Middle frontal gyrus (tissue), 1 donor: Measurements from ENCODE around the gene ZNF581.

Experiments used
- DNase-seq: peaks from one replicate; pipeline ENCODE4 v3.0.0-alpha.2; 2015; ENCODE audit warnings: low spot score; ENCODE audit errors: extremely low spot score

Gene ZNF581, protein sequence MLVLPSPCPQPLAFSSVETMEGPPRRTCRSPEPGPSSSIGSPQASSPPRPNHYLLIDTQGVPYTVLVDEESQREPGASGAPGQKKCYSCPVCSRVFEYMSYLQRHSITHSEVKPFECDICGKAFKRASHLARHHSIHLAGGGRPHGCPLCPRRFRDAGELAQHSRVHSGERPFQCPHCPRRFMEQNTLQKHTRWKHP

DNA sequence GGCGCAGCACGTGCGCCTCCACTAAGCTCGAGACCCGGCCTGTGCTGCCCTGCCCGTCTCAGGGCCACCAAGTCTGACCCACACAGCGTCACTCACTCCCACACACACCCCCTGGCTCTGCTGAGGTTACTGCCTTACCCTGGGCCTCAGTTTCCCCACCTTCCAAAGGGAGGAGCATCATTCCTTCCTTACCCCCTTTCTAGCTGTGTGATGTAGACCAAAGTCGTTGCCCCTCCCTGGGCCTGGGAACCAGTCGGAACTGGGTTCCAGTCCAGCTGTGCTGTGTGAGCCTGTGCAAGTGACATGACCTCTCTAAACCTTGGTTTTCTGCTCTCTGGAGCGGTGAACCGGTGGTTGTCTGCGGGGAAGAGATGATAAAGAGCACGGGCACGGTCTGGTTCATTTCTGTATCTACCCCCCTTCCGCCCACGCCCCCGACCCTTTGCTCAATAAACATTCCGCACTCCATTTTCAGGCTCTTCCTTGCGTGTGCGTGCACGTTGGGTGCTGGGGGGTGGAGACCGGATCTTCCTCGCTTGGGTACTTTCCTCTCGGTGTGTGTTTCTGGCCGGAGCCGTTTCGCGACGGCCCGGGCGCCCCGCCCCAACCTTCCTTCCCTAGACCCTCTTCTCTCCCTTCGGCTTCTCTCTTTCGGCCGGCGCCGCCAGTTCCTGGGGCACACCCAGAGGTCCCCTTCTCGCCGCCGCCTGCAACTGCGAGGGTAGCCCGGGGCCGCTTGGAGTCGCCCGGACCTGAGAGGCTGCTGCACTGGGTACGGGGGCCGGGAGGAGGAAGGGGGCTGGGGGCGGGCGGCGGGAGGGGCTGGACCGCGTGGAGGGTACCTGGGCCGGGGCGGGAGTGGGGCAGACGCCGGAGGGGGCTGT lies at the start of gene ZNF581:
Gene ZNF581, plus strand, starts transcription at position 647 of the 884 bp plus-strand sequence. CDS start 923 bp downstream, outside the sequence.
- no peak for DNase-seq

DNA sequence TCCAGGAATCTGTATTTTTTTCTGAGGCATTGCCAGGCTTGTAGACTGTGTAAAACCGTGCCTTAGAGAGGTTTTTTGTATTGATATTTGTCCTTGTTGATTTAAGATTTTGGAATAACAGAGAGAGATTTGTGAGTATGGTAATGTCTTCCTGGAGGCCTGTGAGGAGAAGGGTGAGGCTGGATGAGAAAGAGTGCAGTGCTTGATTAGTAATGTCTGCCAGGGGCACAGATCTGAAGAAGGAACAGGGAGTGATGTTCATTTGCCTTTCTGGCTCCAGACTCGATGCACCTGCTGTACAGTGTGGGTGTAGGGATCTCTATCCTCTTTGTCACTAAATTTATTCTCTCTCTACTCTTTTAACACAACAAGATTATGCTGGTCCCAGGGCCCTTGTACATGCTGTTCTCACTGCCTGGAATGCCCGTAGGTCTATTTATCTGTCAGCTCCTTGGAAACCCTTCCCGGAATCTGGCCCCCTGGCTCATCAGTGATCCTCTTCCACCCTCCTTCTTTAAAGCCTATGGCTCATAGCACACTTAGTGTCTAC lies 48.4 kb upstream of the ZNF581 start:
- DNase-seq: no peak

DNA sequence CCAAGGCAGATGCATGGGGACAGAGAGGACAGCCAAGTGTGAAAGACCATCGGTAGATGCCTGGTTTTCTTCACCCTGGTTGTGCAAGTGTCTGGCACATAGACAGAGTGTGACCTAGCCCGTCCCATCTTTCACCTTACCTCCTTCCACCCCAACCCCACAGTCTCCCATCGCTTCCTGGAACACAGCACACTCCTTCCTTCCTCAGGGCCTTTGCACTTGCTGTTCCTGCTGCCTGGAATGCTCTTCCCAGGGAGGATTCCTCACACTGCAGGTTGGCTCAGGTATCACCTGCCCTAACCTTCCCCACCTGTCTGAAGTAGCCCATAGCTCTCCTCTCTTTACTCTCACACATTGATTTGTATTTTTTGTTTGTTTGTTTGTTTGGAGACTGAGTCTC lies 47.1 kb upstream of the ZNF581 start:
- no peak for DNase-seq

DNA sequence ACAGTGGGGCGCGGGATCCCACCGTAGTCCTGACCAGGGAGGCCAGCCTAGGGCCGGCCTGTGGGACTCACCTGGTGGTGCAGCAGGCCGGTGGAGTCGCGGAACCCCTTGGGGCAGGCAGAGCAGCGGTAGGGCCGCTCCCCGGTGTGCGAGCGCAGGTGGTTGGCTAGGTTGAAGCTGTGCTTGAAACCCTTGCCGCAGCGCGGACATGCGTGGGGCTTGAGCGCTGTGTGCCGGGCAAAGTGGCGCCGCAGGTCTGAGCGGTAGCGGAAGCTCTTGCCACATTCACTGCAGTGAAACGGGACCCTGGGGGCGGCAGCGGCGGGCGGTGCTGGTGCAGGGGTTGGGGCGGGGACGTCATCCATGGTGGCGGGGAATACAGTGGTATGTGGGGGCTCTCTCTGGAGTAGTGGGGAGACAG lies 45.9 kb upstream of the ZNF581 start:
- no peak for DNase-seq

DNA sequence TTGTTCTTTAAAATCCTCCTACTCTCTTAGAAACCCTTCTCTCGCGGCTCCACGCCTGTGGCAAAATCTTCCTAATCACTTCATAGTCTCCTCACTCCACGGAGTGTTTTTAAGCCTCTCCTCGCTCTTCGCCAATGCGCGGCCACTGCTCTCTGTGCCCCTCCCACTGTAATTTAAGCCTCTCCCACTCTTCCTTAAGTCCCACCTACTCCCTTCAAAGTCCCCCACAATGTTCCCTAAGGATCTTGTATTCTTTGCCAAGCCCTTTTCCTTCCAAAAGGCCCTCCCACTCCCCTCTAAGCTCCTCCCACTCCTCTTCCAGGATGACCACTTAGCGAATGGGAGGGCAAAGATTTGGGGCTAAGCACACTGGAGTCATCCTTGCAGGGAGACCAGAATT lies 45.4 kb upstream of the ZNF581 start:
- no peak for DNase-seq

DNA sequence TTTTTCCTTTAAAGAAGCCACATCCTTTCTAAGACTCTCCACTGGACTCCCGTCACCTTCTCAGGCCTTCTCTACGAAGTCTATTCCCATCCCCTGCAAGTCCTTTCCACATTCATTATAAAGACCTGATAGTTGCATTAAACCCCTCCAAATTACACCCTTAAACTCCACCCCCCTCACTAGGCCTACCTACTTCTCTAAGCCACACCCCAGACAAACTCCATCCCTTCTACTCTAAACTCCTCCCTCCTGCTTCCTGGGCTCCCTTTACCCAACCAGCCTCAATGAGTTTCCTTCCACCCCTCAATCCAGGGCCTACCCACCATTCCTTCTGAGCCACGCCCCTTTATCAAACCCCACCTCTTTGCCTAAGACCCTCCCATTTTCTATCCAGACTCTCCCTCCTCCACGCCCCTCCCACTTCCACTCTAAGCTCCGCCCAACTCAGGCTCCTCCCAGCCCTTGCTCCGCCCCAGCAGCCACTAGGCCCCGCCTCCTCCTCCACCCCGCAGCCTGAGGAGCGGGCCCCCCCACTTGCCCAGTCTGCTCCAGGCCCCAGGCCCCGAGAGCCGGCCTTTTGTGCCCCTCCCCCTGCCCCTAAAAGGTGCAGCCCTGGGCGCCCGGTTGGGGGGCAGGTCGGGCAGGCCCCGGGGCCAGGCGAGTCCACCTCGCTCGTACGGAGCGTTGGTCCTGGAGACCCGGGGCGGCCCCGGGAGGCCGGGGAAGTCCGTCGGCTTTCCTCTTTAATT lies 44.6 kb upstream of the ZNF581 start:
- peak; percentile 78 for DNase-seq

DNA sequence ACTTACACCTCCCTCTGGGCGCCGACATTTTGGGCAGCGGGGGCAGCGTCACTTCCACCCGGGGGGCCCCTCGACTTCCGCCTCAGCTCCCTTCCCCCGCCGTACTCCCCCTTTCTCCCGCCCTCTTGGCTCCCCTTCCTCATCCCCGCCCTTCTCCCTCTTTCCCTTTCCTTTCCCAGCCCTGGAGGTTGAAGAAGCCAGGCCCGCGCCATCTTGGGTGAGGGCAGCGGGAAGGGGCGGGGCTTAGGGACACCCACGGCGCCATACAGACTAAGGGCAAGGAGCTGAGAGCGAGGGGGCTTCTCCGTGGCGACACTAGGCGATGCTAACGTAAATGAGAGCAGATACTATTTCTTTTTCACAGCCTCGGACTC lies 44.0 kb upstream of the ZNF581 start, which contains the start of gene FIZ1:
Gene FIZ1, minus strand, starts transcription at position 50 of the 374 bp plus-strand sequence. CDS start 1,652 bp downstream, outside the sequence.
- peak; percentile 96 for DNase-seq

DNA sequence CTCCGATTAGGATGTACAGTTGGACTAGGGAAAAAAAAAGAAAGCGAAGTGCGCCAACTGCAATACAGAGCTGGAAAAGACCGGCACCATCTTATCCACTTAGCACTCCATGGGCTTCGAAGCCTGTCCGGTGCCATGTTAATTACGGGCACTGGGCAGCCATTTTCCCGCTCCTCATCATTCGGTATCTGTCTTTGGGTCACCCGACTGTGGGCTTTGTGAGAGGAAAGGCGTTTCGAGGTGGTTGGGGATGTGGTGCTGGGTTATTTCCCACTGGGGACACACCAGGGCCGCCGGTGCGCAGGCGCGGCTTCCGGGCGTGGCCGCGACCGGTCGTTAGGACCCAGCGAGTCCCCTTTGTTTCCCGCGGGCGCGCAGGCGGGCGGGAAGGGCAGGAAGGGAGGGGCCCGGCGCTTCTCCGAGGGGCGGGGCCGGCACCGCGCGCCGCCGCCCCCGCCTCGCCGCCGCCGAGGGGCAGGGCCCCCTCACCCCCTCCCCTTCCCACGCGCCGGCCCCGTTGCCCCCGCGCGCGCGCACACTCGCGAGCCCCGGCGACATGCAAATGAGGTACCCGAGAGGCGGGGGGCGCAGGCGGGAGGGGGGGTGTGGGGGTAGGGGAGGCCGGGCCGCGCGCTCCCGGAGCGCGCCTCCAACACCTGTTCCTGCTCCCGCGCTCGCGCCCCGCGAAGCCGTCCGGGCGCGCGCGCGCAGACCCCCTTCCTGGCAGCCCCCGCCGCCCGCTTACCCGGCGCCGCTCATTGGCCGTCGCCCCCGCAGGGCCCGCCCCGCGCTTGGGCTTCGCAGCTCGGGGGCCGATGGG lies 43.4 kb upstream of the ZNF581 start, which contains the start of gene ZNF524:
Gene ZNF524, plus strand, starts transcription at position 447 of the 820 bp plus-strand sequence. CDS start 1,825 bp downstream, outside the sequence.
- DNase-seq: peak; percentile 74

DNA sequence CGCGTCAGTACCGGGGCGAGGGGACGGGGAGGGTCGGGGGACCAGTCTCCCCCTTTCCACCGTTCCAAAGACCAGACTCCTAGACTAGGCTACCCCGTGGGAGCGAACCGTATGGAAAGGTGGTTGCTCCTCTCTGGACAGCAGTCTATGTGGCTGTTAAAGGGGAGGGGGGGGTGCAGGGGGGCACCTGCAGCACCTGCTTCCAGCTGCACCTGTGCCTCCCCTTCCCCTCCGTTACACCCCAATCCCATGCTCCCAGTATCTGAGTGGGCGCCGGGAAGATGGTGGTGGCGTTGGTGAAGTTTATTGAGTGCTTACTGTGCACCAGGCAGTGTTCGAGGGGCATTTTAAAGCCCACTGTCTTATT lies 42.8 kb upstream of the ZNF581 start:
- no peak for DNase-seq

DNA sequence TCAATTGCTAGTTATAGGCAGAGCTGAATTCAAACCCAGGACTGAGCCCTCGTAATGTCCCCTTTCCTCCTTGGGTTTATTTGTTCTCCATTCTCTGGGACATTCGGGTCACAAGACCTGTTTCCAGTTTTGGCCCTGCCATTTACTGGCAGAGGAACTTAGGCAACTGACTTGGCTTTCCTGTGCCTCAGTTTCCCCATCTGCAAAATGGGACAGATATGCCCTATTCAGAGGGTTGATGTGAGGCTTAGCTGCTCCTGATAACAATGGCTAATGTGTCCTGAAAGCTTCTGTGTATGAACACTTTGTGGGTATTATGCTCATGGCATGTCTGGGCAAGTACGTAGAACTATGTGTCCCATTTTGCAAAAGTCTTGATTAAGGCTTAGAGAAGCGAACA lies 42.4 kb upstream of the ZNF581 start:
- no peak for DNase-seq

DNA sequence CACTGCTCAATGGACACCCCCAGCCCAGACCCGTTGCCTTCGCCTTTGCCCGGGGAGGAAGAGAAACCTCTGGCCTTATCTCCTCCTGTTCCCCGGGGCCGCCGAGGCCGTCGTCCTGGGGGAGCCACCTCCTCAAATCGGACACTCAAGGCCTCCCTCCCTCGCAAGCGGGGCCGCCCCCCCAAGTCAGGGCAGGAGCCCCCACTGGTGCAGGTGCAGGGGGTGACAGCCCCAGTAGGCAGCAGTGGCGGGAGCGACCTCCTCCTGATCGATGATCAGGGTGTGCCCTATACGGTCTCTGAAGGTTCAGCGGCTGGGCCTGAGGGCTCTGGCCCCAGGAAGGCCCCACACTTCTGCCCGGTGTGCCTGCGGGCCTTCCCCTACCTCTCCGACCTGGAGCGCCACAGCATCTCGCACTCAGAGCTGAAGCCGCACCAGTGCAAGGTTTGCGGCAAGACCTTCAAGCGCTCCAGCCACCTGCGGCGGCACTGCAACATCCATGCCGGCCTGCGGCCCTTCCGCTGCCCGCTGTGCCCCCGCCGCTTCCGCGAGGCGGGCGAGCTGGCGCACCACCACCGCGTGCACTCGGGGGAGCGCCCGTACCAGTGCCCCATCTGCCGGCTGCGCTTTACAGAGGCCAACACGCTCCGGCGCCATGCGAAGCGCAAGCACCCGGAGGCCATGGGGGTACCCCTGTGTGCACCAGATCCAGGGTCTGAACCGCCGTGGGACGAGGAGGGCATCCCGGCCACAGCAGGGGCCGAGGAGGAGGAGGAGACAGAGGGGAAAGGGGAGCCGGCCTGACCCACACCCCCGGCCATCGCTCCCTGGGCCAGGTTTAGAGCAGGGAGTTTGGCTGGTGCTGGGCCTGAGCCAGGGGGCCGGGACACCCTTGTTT lies 41.1 kb upstream of the ZNF581 start:
- DNase-seq: no peak

DNA sequence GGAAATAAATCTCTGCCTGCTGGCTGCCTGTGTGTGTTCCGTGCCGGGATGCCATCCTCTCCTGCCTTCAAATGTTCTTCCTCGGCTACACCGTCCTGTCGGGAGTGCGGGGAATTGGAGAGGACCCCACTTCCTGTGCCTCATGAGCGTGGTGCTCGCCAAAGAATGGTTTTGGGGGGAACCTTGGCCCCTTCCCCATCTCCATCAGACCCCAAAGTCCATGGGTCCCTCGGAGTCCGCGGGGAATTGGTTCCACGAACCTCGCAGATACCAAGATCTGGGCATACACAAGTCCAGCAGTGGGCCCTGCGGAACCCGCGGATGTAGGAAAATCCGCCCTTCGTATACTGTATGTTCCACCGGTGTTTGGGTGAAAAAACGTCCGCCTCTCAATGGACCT lies 40.3 kb upstream of the ZNF581 start:
- DNase-seq: no peak

DNA sequence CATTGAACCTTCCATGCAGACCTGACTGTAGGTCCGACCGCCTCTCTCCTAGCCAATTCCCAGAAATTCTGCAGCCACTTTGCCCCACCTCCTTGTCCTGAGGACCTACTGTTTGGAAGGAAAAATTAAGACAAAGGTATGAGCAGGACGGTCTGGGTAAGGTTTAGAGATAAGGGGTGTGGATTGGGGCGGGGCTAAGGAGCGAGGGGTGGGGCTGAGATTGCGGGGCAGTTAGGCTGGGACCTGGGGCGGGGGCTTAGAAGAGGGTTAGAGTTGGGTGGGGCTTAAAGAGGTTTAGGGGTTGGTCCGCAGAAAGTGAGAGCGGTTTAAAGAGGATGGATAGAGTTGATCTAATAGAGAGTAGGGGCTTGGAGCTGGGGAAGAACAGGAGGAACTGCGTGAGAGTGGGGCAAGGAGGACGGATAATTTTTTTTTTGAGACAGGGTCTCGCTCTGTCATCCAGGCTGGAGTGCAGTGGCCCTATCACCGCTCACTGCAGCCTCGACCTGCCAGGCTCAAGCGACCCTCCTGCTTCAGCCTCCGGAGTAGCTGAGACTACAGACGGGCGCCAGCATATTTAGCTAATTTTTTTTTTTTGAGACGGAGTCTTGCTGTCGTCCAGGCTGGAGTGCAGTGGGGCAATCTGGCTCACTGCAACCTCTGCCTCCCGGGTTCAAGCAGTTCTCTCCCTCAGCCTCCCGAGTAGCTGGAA lies 39.7 kb upstream of the ZNF581 start:
- no peak for DNase-seq

DNA sequence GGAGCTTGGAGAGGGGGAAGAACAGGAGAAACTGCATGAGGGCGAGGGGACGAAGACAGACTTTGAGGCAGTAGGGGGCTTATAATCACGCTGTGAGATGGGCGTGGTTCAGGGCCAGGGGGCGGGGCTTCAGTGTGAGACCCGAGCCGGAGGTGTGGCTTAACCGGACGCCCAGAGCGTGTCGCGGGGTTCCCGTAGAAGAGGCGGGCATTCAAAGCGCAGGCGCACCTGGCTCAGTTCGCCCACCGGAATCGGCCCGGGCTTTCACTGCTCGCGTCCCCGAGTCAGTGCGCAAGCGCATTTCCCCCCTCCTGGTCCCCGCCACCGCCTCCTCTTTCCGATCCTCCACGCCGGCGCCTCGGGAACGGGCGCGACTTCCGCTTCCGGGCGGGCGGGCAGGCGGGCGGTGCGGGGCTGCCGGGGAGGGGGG lies 38.2 kb upstream of the ZNF581 start:
- peak; percentile 91 for DNase-seq

DNA sequence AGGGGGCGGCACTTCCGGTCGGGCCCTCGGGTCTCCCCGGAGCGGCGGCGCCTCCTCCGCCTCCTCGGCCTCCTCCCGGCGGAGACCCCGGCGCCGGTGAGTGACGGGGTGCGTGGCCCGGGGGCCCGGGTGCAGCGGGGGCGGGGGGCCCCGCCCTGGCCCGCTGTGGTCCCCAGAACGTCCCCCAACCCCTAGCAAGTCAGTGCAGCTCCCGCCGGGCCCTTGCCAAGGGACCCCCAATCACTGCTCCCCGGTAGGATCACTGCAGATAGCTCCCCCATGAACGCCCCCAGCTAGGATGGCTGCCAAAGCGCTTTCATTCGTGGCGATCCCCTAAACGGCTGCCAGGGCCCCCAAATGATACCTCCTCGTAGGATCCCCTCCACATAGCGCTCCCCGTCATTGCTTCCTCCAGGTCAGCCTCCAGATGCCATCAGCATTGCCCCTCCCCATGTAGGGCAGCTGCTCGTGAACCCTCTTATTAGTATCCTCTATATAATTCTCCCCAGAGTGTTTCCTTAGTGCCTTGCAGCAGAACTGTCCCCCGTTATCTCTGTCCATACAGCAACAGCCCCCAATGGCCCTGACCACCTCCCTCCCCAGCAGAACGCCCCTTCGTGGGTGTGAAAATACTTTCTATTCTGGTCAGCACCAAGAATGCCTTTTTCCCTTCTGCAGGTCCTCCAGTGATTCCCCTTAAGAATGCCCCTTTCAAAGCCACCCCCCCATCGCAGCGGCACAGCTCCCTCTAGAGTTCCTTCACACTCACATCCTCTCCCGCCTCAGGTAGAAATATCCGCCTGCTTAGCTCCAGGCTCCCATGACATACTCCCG lies 37.6 kb upstream of the ZNF581 start, which contains the start of gene ZNF865:
Gene ZNF865, plus strand, starts transcription at position 11 of the 834 bp plus-strand sequence. CDS start 7,972 bp downstream, outside the sequence.
- no peak for DNase-seq

DNA sequence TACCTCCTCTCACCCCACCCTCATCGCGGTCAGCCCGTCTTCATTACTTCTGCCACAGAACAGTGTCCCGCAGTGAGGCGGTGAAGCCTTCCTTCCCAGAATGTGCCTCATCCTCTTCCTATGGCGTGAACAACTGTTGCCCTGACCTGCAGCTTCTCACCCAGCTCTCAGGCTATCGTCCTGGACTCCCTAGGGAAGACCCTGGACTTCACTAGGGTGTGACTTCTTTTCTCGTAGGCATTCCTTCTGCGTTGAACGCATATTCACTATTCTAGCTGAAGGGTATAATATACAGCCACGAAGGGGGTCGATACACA lies 37.0 kb upstream of the ZNF581 start:
- DNase-seq: no peak

DNA sequence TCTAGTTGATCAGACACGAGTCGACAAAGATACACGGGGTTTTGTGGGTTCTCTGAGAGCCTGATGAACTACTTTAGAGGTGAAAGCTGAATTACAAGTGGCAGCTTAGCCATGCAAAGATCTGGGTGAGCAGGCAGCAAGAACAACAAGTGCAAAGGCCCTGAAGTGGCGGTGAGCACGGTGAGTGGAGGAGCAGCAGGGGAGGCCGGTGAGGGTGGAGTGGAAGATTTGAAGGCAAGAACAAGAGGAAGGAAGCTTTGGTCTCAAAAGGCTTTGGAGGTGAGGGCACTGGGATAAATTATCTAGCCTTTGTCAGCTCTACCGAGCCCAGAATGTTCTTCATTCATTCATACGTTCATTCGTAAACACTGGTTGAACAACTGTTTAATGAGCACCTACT lies 36.6 kb upstream of the ZNF581 start:
- DNase-seq: no peak

DNA sequence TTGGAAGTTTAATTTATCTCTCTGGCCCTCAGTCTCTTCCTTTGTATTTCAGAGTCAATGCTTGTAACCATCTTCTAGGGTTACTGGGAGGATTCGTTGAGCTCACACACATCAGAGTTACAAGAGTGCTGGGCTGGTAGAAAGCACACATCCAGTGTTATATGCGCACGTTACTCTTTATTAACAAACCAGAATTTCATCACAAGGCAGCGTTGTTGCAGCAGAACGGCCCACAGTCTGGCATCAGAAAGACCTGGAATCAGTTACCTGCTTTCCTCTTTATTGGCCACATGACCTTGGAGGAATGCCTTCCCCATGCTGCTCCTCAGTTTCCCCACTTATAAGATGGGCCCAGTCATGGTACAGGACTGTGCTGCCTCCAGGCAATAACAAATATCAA lies 34.1 kb upstream of the ZNF581 start:
- no peak for DNase-seq
